ENCODE results near the gene IDH2. TPM values are rescaled to one million over a fixed set of nuclear protein-coding genes. Genes with fewer than 3 reads are reported as not detected.

IDH2 gene
- total and polyA plus RNA-seq, 2 of the 13 experiments (the other 11 are each of a cell fraction or from before 2014, with no cell fraction given), result 121 to 145 TPM

DNA sequence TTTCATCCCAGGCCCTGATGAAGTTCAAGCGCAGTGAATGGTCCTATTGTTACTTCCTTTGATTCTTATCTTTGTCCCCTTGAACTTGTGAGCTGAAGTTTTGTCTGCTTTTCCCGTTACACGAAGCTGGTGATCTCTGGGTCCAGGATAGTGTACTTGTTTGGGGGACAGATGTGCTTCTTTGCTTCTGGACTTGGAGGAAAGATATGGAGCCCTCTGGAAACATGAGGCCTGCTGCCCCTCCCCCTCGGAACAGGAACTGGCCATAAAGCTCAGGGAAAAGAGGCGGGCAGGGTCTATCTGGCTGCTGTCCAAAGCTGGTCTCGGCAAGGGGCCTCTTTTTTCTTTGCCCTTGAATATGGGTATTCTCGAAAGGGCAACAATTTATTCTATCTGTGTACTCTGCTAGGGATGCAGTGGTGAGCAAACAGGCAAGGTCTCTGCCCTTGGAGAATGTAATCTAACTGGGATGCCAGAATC is 47.6 kb downstream of the IDH2 start (continued):
- TF ChIP-seq MEIS1 (CRISPR knock-in tag; IDR thresholded peaks at IDR 0.05; ENCODE audit: borderline replicate concordance) (no peak), NR2C2 (CRISPR knock-in tag; IDR thresholded peaks at IDR 0.05; ENCODE audit: borderline replicate concordance) (no peak), SP2 (CRISPR knock-in tag; IDR thresholded peaks at IDR 0.05) (no peak), RCOR2 (CRISPR knock-in tag; IDR thresholded peaks at IDR 0.05) (0 out of 2 replicates have a peak, but pooled peaks have one; percentile 44), ZFP36L2 (CRISPR knock-in tag; IDR thresholded peaks at IDR 0.05) (no peak), POLR2AphosphoS2 (IDR thresholded peaks at IDR 0.05; ENCODE audit: low read depth, low read length) (no peak), SP5 (CRISPR knock-in tag; IDR thresholded peaks at IDR 0.05; ENCODE audit: borderline replicate concordance, low read depth) (peak; percentile 70; the same call in 1 of the 2 replicates), ERF (CRISPR knock-in tag; IDR thresholded peaks at IDR 0.05) (peak; percentile 64), MIER2 (CRISPR knock-in tag; IDR thresholded peaks at IDR 0.05) (no peak)
- TF ChIP-seq, protein P1, sequence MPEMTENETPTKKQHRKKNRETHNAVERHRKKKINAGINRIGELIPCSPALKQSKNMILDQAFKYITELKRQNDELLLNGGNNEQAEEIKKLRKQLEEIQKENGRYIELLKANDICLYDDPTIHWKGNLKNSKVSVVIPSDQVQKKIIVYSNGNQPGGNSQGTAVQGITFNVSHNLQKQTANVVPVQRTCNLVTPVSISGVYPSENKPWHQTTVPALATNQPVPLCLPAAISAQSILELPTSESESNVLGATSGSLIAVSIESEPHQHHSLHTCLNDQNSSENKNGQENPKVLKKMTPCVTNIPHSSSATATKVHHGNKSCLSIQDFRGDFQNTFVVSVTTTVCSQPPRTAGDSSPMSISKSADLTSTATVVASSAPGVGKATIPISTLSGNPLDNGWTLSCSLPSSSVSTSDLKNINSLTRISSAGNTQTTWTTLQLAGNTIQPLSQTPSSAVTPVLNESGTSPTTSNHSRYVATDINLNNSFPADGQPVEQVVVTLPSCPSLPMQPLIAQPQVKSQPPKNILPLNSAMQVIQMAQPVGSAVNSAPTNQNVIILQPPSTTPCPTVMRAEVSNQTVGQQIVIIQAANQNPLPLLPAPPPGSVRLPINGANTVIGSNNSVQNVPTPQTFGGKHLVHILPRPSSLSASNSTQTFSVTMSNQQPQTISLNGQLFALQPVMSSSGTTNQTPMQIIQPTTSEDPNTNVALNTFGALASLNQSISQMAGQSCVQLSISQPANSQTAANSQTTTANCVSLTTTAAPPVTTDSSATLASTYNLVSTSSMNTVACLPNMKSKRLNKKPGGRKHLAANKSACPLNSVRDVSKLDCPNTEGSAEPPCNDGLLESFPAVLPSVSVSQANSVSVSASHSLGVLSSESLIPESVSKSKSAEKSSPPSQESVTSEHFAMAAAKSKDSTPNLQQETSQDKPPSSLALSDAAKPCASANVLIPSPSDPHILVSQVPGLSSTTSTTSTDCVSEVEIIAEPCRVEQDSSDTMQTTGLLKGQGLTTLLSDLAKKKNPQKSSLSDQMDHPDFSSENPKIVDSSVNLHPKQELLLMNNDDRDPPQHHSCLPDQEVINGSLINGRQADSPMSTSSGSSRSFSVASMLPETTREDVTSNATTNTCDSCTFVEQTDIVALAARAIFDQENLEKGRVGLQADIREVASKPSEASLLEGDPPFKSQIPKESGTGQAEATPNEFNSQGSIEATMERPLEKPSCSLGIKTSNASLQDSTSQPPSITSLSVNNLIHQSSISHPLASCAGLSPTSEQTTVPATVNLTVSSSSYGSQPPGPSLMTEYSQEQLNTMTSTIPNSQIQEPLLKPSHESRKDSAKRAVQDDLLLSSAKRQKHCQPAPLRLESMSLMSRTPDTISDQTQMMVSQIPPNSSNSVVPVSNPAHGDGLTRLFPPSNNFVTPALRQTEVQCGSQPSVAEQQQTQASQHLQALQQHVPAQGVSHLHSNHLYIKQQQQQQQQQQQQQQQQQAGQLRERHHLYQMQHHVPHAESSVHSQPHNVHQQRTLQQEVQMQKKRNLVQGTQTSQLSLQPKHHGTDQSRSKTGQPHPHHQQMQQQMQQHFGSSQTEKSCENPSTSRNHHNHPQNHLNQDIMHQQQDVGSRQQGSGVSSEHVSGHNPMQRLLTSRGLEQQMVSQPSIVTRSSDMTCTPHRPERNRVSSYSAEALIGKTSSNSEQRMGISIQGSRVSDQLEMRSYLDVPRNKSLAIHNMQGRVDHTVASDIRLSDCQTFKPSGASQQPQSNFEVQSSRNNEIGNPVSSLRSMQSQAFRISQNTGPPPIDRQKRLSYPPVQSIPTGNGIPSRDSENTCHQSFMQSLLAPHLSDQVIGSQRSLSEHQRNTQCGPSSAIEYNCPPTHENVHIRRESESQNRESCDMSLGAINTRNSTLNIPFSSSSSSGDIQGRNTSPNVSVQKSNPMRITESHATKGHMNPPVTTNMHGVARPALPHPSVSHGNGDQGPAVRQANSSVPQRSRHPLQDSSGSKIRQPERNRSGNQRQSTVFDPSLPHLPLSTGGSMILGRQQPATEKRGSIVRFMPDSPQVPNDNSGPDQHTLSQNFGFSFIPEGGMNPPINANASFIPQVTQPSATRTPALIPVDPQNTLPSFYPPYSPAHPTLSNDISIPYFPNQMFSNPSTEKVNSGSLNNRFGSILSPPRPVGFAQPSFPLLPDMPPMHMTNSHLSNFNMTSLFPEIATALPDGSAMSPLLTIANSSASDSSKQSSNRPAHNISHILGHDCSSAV (CRISPR knock-in tag; IDR thresholded peaks at IDR 0.05; ENCODE audit: borderline replicate concordance), result no peak
- TF ChIP-seq, protein P2, sequence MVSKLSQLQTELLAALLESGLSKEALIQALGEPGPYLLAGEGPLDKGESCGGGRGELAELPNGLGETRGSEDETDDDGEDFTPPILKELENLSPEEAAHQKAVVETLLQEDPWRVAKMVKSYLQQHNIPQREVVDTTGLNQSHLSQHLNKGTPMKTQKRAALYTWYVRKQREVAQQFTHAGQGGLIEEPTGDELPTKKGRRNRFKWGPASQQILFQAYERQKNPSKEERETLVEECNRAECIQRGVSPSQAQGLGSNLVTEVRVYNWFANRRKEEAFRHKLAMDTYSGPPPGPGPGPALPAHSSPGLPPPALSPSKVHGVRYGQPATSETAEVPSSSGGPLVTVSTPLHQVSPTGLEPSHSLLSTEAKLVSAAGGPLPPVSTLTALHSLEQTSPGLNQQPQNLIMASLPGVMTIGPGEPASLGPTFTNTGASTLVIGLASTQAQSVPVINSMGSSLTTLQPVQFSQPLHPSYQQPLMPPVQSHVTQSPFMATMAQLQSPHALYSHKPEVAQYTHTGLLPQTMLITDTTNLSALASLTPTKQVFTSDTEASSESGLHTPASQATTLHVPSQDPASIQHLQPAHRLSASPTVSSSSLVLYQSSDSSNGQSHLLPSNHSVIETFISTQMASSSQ (IDR thresholded peaks at IDR 0.05; ENCODE audit: low read depth), result 0 out of 2 replicates have a peak, but pooled peaks have one; percentile 8
- TF ChIP-seq, protein P2 (CRISPR knock-in tag; IDR thresholded peaks at IDR 0.05; ENCODE audit: borderline replicate concordance), result peak; percentile 50; the same call in 1 of the 2 replicates
- TF ChIP-seq, protein P3, sequence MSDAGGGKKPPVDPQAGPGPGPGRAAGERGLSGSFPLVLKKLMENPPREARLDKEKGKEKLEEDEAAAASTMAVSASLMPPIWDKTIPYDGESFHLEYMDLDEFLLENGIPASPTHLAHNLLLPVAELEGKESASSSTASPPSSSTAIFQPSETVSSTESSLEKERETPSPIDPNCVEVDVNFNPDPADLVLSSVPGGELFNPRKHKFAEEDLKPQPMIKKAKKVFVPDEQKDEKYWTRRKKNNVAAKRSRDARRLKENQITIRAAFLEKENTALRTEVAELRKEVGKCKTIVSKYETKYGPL (CRISPR knock-in tag; IDR thresholded peaks at IDR 0.05), result no peak
- TF ChIP-seq, protein P4, sequence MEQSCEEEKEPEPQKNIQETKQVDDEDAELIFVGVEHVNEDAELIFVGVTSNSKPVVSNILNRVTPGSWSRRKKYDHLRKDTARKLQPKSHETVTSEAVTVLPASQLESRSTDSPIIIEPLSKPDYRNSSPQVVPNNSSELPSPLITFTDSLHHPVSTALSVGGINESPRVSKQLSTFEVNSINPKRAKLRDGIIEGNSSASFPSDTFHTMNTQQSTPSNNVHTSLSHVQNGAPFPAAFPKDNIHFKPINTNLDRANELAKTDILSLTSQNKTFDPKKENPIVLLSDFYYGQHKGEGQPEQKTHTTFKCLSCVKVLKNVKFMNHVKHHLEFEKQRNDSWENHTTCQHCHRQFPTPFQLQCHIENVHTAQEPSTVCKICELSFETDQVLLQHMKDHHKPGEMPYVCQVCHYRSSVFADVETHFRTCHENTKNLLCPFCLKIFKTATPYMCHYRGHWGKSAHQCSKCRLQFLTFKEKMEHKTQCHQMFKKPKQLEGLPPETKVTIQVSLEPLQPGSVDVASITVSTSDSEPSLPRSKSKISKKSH (CRISPR knock-in tag; IDR thresholded peaks at IDR 0.05; ENCODE audit: borderline replicate concordance), result no peak
